ENCODE results near the gene XPC. TPM values are rescaled to one million over a fixed set of nuclear protein-coding genes. Genes with fewer than 3 reads are reported as not detected.

The XPC gene
- polyA plus RNA-seq, 3 donors: 13.4 to 22.0 (median 15.5) TPM

DNA sequence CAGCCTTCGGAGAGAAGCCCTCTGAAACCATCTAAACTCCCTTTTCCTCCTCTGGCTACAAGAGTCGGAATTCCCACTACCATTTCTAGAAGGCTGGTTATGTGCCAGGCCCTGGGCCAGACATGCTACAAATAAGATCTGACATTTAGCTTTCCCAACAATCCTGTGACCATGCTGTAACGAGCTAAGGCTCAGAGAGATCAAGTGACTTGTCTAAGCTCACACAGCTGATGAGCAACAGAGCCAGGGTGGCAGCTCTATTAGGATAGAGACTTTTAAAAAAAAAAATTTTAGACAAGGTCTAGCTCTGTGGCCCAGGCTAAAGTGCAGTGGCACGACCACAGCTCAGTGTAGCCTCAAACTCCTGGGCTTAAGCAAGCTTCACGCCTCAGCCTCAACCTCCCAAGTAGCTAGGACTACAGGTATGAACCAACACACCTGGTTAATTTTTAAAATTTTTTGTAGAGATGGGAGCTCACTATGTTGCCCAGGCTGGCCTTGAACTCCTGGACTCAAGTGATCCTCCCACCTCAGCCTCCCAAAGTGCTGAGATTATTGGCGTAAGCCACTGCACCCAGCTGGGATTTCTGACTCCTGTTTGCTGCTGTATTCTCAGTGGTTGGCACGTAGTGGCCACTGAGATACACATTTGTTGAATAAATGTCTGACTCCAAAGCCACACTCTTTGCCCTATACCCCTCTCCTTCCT lies 34.8 kb upstream of the XPC start:
- H3K27me3 Mint-ChIP-seq (ENCODE audit: low read depth in 3 of 3): peaks cover 0 to 4% (median 2%) of the 10 kb centered on the region in 3 donors

DNA sequence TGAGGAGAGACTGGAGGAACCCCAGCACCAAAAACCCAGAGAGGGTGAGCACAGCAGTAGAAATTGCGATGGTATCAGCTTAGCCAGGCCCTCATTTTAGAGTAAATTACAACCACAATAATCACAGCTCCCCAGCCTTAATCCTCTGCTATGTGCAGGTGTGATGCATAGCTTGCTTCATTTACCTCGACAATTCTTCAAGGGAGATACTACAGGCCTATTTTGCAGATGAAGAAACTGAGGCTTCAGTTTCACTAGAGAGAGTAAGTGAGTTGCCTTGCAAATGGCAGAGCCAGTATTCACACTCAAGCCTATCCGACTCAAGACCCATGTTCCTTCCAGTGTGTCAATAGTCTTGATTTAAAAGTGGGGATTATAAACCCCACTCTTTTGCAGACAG lies 33.6 kb upstream of the XPC start:
- H3K9me3 Mint-ChIP-seq: peaks cover 0 to 2% (median 0%) of the 10 kb centered on the region in 7 donors
- TF ChIP-seq, protein P1, sequence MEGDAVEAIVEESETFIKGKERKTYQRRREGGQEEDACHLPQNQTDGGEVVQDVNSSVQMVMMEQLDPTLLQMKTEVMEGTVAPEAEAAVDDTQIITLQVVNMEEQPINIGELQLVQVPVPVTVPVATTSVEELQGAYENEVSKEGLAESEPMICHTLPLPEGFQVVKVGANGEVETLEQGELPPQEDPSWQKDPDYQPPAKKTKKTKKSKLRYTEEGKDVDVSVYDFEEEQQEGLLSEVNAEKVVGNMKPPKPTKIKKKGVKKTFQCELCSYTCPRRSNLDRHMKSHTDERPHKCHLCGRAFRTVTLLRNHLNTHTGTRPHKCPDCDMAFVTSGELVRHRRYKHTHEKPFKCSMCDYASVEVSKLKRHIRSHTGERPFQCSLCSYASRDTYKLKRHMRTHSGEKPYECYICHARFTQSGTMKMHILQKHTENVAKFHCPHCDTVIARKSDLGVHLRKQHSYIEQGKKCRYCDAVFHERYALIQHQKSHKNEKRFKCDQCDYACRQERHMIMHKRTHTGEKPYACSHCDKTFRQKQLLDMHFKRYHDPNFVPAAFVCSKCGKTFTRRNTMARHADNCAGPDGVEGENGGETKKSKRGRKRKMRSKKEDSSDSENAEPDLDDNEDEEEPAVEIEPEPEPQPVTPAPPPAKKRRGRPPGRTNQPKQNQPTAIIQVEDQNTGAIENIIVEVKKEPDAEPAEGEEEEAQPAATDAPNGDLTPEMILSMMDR (IDR thresholded peaks at IDR 0.05): no peak
- WGBS (ENCODE audit: insufficient coverage): no CpG with 5 or more reads among the region's 3 CpGs
- H3K9ac ChIP-seq (ENCODE audit: insufficient read depth, low read length, poor library complexity, severe bottlenecking): no peak overlapping the region
- H3K27me3 ChIP-seq (ENCODE audit: control insufficient read depth in 2 of 2, insufficient read depth in 2 of 2, low read length in 2 of 2): no peaks in the 10 kb centered on the region
- no peaks in the 10 kb centered on the region for H3K9me3 ChIP-seq (replicated peaks in 1 of 2; ENCODE audit: control insufficient read depth in 1 of 2, insufficient read depth in 1 of 2, low read length in 2 of 2)
- H3K4me1 Mint-ChIP-seq: peaks cover 10% of the 10 kb centered on the region
- peaks cover 0 to 4% (median 2%) of the 10 kb centered on the region in 3 donors for H3K27me3 Mint-ChIP-seq (ENCODE audit: low read depth in 3 of 3)
- H3K4me3 Mint-ChIP-seq: no peak overlapping the region
- no peak overlapping the region for H3K4me3 ChIP-seq (replicated peaks in 1 of 3; ENCODE audit: low read depth in 2 of 3, low read length in 3 of 3)
- no peak for DNase-seq
- no peaks in the 10 kb centered on the region for H3K36me3 Mint-ChIP-seq
- no peak overlapping the region for H2AFZ ChIP-seq (ENCODE audit: insufficient read depth, low read depth, low read length, poor library complexity, severe bottlenecking)
- H3K36me3 ChIP-seq (replicated peaks in 1 of 2; ENCODE audit: control insufficient read depth in 1 of 2, insufficient read depth in 2 of 2, low read length in 2 of 2): no peaks in the 10 kb centered on the region
- H3K27ac ChIP-seq (ENCODE audit: low read depth in 1 of 2, low read length in 2 of 2): no peak overlapping the region
- no peaks in the 10 kb centered on the region for H3K4me1 ChIP-seq (ENCODE audit: control insufficient read depth in 1 of 2, insufficient read depth in 2 of 2, low read length in 2 of 2)
- no peak overlapping the region for H3K27ac Mint-ChIP-seq
- no peak overlapping the region for H3K4me2 ChIP-seq (replicated peaks; ENCODE audit: extremely low read depth, low read length, poor library complexity, severe bottlenecking)
- H4K20me1 ChIP-seq (ENCODE audit: insufficient read depth, low read length): no peaks in the 10 kb centered on the region
- no peaks in the 10 kb centered on the region for H3K79me2 ChIP-seq (ENCODE audit: insufficient read depth, low read length)
- intact Hi-C loops (cut with micrococcal nuclease): no loop called here

More for the DNA sequence above, 34.8 kb upstream of the XPC start:
- TF ChIP-seq, protein P1 (IDR thresholded peaks at IDR 0.05): no peak
- no peaks in the 10 kb centered on the region for H3K79me2 ChIP-seq (ENCODE audit: insufficient read depth, low read length)
- Mint-ChIP-seq H3K4me1 (peaks cover 13% of the 10 kb centered on the region), H3K4me3 (no peak overlapping the region), H3K36me3 (no peaks in the 10 kb centered on the region), H3K27ac (peak overlapping the region in 1 of 7 donors; percentile 26), H3K9me3 (peaks cover 0 to 2% (median 0%) of the 10 kb centered on the region in 7 donors)
- H3K4me1 ChIP-seq (ENCODE audit: control insufficient read depth in 1 of 2, insufficient read depth in 2 of 2, low read length in 2 of 2): no peaks in the 10 kb centered on the region
- intact Hi-C loops (cut with micrococcal nuclease): no loop called here
- H3K4me3 ChIP-seq (replicated peaks in 1 of 3; ENCODE audit: low read depth in 2 of 3, low read length in 3 of 3): no peak overlapping the region
- no peaks in the 10 kb centered on the region for H3K36me3 ChIP-seq (replicated peaks in 1 of 2; ENCODE audit: control insufficient read depth in 1 of 2, insufficient read depth in 2 of 2, low read length in 2 of 2)
- H3K9ac ChIP-seq (ENCODE audit: insufficient read depth, low read length, poor library complexity, severe bottlenecking): no peak overlapping the region
- 97% methylated on average over 5 of the region's 7 CpGs for WGBS (ENCODE audit: insufficient coverage)
- no peaks in the 10 kb centered on the region for H4K20me1 ChIP-seq (ENCODE audit: insufficient read depth, low read length)
- no peak overlapping the region for H3K27ac ChIP-seq (ENCODE audit: low read depth in 1 of 2, low read length in 2 of 2)
- H3K9me3 ChIP-seq (replicated peaks in 1 of 2; ENCODE audit: control insufficient read depth in 1 of 2, insufficient read depth in 1 of 2, low read length in 2 of 2): no peaks in the 10 kb centered on the region
- no peak for DNase-seq
- no peak overlapping the region for H2AFZ ChIP-seq (ENCODE audit: insufficient read depth, low read depth, low read length, poor library complexity, severe bottlenecking)
- no peak overlapping the region for H3K4me2 ChIP-seq (replicated peaks; ENCODE audit: extremely low read depth, low read length, poor library complexity, severe bottlenecking)
- H3K27me3 ChIP-seq (ENCODE audit: control insufficient read depth in 2 of 2, insufficient read depth in 2 of 2, low read length in 2 of 2): no peaks in the 10 kb centered on the region

Measured in CD14-positive monocyte (primary cell).